Panc1 (cell line): ENCODE measurements around the gene CLDN5.

Experiments used
- POLR2AphosphoS5 ChIP-seq: IDR thresholded peaks from 2 replicates; pipeline ENCODE4 v1.6.1; 2012; ENCODE audit warnings: mild to moderate bottlenecking, low read depth, low read length, moderate library complexity
- SIN3A ChIP-seq: IDR thresholded peaks from 2 replicates; pipeline ENCODE4 v1.6.1; 2012; ENCODE audit warnings: low read depth, mild to moderate bottlenecking, low read length, moderate library complexity, borderline replicate concordance; ENCODE audit not compliant: insufficient read depth
- TCF7L2 ChIP-seq: IDR thresholded peaks from 2 replicates; pipeline ENCODE4 v1.6.1; 2011; ENCODE audit warnings: mild to moderate bottlenecking, low read depth, low read length, inconsistent platforms
- TF ChIP-seq, protein P1 (sequence below): fragments of 450-650 bp; IDR thresholded peaks from 2 replicates; pipeline ENCODE4 v1.5.1; 2017; ENCODE audit warnings: mild to moderate bottlenecking
- TF ChIP-seq, protein P2 (sequence below), 2 experiments: IDR thresholded peaks; 2 replicates each; pipeline ENCODE4 v1.6.1; 2011 to 2012; ENCODE audit warnings: low read depth in 2 of 2, control low read depth in 1 of 2, low read length in 1 of 2, mild to moderate bottlenecking in 1 of 2, moderate library complexity in 1 of 2; ENCODE audit not compliant: insufficient read depth in 1 of 2

DNA sequence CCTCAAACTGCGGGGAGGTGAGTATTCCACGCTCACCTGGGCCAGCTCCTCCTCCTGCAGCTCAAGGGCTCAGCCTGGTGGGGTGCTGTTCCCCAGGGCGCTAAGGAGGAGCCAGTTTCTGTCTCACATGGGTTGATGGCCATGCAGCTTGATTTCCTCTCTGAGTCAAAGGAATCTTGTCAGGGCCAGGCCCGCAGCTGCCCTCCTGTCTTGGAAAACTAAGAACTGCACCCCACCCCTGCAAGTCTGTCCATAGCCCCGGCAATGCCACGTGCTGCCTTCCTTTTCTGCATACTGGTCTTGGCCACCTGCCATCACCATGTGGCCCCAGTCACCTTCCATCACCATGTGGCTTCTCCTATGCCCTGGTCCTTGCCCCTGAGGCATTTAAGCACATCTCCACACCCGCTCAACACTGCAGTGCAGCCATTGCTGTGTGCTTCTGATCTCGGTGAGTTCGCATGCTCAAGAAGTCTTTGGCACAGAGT is 35.2 kb upstream of the CLDN5 start:
- TF ChIP-seq, protein P1, sequence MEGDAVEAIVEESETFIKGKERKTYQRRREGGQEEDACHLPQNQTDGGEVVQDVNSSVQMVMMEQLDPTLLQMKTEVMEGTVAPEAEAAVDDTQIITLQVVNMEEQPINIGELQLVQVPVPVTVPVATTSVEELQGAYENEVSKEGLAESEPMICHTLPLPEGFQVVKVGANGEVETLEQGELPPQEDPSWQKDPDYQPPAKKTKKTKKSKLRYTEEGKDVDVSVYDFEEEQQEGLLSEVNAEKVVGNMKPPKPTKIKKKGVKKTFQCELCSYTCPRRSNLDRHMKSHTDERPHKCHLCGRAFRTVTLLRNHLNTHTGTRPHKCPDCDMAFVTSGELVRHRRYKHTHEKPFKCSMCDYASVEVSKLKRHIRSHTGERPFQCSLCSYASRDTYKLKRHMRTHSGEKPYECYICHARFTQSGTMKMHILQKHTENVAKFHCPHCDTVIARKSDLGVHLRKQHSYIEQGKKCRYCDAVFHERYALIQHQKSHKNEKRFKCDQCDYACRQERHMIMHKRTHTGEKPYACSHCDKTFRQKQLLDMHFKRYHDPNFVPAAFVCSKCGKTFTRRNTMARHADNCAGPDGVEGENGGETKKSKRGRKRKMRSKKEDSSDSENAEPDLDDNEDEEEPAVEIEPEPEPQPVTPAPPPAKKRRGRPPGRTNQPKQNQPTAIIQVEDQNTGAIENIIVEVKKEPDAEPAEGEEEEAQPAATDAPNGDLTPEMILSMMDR = no peak
- TF ChIP-seq POLR2AphosphoS5 = no peak
- no peak for TF ChIP-seq TCF7L2
- TF ChIP-seq, protein P2, sequence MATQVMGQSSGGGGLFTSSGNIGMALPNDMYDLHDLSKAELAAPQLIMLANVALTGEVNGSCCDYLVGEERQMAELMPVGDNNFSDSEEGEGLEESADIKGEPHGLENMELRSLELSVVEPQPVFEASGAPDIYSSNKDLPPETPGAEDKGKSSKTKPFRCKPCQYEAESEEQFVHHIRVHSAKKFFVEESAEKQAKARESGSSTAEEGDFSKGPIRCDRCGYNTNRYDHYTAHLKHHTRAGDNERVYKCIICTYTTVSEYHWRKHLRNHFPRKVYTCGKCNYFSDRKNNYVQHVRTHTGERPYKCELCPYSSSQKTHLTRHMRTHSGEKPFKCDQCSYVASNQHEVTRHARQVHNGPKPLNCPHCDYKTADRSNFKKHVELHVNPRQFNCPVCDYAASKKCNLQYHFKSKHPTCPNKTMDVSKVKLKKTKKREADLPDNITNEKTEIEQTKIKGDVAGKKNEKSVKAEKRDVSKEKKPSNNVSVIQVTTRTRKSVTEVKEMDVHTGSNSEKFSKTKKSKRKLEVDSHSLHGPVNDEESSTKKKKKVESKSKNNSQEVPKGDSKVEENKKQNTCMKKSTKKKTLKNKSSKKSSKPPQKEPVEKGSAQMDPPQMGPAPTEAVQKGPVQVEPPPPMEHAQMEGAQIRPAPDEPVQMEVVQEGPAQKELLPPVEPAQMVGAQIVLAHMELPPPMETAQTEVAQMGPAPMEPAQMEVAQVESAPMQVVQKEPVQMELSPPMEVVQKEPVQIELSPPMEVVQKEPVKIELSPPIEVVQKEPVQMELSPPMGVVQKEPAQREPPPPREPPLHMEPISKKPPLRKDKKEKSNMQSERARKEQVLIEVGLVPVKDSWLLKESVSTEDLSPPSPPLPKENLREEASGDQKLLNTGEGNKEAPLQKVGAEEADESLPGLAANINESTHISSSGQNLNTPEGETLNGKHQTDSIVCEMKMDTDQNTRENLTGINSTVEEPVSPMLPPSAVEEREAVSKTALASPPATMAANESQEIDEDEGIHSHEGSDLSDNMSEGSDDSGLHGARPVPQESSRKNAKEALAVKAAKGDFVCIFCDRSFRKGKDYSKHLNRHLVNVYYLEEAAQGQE (IDR thresholded peaks at IDR 0.05; ENCODE audit: insufficient read depth in 1 of 2, low read depth in 2 of 2, low read length in 1 of 2) = no peak
- no peak for TF ChIP-seq SIN3A
